LNCaP clone FGC (cell line): ENCODE results near the gene CEACAM21.

Experiments
- DNase-seq: peaks from one replicate; pipeline ENCODE4 v3.0.0-alpha.2; 2011; ENCODE audit warnings: low read depth
- H3K4me3 ChIP-seq: 2 replicates; pipeline ENCODE4 v1.5.1; 2011; ENCODE audit warnings: mild to moderate bottlenecking, low read depth, low read length, control low read depth
- CTCF ChIP-seq: IDR thresholded peaks from 2 replicates; pipeline ENCODE4 v1.5.1; 2012; ENCODE audit warnings: mild to moderate bottlenecking; ENCODE audit not compliant: control insufficient read depth, insufficient read depth; ENCODE audit errors: extremely low read depth

CEACAM21 gene

GRCh38 chr19:41548047-41548446 lies 27.9 kb upstream of the CEACAM21 start:
- TF ChIP-seq CTCF: no peak
- no peak overlapping the region for H3K4me3 ChIP-seq
- no peak for DNase-seq

GRCh38 chr19:41548954-41549688 lies 26.8 kb upstream of the CEACAM21 start:
- no peak overlapping the region for H3K4me3 ChIP-seq
- DNase-seq: no peak
- TF ChIP-seq CTCF: no peak

- H3K4me3 ChIP-seq: no peak overlapping the region
- no peak for DNase-seq
- TF ChIP-seq CTCF: no peak
These were observed 26.1 kb upstream of the CEACAM21 start for GRCh38 chr19:41549884-41550283.

GRCh38 chr19:41551212-41551610 lies 24.8 kb upstream of the CEACAM21 start:
- H3K4me3 ChIP-seq: no peak overlapping the region
- DNase-seq: no peak
- no peak for TF ChIP-seq CTCF

GRCh38 chr19:41551711-41552110 lies 24.3 kb upstream of the CEACAM21 start:
- no peak for TF ChIP-seq CTCF
- no peak for DNase-seq
- H3K4me3 ChIP-seq: no peak overlapping the region

- no peak overlapping the region for H3K4me3 ChIP-seq
- no peak for TF ChIP-seq CTCF
- DNase-seq: no peak
These were observed 23.4 kb upstream of the CEACAM21 start for GRCh38 chr19:41552558-41552957.

GRCh38 chr19:41553804-41554203 lies 22.2 kb upstream of the CEACAM21 start:
- no peak for TF ChIP-seq CTCF
- no peak overlapping the region for H3K4me3 ChIP-seq
- DNase-seq: no peak
